Stimulated activated CD4-positive, alpha-beta T cell treated with anti-CD3 and anti-CD28 coated beads, TNF-alpha, amount 100 ng/mL, for 48 hours (primary cell): Measurements from ENCODE around the gene CNIH4.
"Not testable (repeated sequence)": the region's sequence is repeated elsewhere in the genome, so short reads cannot be mapped to it uniquely, and the experiment has no call there.

Experiments
- DNase-seq, 3 donors: peaks; one replicate each; pipeline ENCODE4 v3.0.0-alpha.2; 2020; ENCODE audit warnings: low read depth in 3 of 3

Gene CNIH4

DNA sequence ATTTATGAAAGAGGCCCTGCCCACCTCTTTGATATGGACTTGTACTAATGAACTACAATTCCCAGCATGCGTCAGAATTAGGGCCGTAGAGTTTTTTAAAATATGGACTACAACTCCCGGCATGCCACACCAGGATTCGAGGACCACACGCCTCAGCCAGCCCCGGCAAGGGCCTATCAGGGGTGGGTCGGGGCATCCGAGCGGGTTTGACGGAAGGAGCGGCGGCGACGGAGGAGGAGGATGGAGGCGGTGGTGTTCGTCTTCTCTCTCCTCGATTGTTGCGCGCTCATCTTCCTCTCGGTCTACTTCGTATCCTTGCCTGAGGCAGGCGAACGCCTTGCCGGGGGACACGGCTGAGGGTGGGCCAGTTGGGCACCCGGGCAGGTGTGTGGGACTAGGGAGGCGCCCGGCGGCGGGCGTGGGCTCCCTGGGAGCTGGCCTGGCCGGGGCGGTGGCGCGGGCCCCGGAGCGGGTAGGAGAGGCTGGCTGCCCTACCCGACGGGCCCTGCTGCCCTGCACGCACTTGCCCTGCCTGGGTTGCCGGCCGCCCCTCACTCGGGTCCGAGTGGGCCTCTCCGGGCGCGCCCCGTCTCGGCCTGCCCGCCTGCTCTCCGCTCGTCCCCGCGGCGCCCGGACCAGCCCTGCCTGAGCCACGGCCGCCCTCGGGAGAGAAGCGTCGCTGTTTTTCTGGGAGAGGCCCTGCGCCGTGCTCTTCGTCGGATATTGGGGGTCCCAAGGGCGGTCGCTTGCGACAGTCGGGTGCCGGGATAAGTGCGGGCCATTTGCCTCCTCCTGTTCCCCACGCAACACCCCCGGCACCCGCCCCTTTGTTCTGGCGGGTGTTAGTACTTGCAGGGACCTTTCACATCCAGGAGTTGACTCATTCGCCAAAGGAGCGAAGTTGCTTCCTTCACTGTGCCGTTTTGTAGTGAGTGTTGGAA lies at the start of gene CNIH4:
CNIH4 (plus strand) TSS at position 195 of the 941 bp plus-strand sequence; CDS start at position 241, 46 bp downstream.
- DNase-seq = peak; percentile 84 to 87 (median 84)

DNA sequence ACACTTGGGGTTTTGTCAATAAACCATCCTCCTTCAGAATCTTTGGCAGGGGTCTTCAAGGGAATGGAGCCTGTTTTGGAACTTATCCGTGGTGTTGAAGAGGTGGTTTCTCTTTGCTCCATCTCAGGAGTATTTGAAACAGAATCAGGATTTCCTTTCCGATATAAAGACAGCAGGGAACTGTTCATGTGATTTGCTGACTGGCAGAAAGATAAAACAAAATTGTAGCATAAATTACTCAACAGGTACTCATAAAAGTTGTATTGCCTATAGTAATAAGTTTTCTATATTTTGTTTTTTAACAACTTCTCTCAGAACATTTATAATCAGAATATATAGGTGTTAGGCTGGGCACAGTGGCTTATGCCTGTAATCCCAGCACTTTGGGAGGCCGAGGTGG lies 48.6 kb upstream of the CNIH4 start:
- no peak for DNase-seq

DNA sequence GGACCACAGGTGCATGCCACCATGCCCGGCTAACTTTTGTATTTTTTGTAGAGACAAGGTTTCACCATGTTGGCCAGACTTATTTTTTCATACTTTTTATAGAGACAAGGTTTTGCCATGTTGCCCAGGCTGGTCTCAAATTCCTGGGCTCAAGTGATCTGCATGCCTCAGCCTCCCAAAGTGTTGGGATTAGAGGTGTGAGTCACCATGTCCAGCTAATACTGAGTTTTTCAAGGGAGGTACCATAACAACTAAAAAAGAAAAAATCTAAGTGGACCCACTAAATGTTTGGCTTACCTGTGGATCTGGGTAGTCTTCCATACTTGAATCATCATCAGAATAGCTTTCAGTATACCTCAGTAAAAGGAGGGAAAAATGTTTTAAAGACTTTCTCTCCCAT lies 45.2 kb upstream of the CNIH4 start:
- DNase-seq = not testable (repeated sequence)

DNA sequence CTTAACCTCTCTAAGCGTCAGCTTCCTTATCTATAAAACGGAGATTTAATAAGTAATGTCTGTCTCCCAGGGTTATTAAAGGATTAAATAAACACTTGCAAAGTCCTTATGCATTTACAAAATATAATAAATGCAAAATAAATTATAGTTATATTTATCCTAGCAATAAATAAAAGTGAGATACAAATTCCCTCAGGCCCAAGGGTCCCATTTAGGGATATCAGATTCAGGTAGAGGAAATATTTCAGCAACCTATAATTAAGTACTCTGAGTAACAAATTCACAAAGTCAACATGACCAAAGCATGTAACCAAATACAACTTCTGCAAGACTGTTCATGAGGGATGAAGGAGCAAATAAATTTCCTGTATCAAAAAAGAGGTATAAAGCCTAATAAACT lies 44.7 kb upstream of the CNIH4 start:
- no peak for DNase-seq

DNA sequence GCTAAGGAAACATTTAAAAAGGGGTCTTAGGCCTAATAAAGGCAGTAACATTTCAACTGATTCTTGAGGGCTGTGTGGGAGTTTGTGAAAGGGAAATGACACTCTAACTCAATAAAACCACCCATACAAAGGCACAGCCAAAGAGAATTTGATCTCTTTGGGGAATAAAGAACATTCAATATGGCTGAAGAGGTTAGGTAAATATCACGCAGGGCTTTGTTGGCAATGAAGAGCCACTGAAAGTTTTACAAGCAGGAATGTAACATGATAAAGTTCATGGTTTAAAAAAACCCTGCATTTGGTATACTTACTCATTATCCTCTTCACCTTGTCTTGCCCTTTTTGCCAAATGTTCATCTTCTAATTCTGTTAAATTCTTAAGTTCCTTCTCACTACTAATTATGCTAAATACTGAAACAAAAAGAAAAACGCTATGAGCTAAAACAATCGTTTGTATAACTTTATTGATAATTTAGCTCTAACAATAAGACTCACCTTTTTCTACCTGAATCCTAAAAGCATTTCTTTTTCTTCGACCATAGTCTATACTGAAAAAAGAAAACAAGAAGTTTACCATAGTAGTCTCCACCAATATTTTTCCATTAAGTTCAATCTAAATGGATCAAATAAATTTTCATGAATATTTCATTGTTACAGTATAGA lies 39.2 kb upstream of the CNIH4 start:
- DNase-seq = no peak

DNA sequence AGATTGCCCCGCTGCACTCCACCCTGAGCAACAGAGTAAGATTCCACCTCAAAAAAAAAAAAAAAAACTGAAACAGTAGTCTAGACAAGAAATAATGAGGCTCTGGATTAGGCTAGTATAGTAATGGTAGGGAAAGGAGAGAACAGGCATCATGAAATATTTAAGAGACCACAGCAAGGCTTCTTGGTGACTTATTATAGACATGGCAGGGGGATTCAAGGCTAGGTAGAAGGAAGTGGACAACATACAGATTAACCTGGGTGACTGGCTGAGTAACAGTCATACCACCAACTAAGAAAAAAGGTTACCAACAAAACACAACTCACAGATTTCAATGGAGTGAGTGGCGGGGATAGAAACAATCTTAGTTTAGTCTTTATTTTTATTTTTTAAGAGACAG lies 35.0 kb upstream of the CNIH4 start:
- no peak for DNase-seq

DNA sequence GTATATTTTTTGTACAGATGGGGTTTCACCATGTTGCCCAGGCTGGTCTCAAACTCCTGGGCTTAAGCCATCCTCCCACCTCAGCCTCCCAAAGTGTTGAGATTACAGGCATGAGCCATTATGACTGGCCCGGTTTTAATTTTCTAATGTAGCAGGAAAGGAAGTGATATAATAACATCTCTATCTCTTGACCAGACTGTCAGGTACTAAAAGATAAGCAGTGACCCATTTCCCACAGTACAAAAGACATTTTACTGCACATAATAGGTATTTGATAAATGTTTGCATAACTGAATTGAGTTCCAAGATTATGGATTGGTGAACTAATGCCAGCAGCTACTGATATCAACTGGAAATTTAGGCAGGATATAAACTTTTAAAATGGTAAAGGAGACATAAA lies 30.7 kb upstream of the CNIH4 start:
- no peak for DNase-seq

DNA sequence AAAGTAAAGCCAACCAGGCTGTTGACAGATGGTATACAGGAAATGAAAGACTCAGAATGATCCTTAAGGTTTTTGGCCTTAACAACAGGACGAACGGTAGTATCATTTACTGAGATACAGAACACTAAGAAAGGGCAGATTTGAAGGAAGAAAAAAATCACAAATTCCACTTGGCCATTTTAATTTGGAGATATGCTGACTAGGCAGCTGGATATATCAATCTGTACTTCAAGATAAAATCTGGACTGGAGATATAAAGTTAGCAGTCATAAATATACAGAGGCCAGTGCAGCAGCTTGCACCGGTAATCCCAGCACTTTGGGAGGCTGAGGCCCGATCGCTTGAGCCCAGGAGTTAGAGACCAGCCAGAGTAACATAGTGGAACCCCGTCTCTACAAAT lies 28.0 kb upstream of the CNIH4 start:
- DNase-seq = no peak

DNA sequence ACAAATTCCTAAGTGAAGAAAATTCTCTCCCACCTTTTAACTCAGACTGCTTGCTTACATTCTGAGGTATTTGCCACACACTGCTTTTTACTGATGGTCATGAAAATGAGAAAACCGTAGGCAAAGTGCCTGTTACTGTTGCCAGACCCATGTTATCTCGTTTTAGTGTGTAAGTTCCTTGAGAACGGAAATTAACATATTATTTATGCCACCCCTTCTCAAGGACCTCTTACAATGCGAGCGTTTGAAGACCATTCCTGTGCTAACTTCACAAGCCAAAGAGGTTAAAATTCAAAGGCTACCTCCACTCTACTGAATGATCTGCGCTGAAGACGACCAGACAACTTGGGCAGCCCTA lies 27.2 kb upstream of the CNIH4 start:
- no peak for DNase-seq

DNA sequence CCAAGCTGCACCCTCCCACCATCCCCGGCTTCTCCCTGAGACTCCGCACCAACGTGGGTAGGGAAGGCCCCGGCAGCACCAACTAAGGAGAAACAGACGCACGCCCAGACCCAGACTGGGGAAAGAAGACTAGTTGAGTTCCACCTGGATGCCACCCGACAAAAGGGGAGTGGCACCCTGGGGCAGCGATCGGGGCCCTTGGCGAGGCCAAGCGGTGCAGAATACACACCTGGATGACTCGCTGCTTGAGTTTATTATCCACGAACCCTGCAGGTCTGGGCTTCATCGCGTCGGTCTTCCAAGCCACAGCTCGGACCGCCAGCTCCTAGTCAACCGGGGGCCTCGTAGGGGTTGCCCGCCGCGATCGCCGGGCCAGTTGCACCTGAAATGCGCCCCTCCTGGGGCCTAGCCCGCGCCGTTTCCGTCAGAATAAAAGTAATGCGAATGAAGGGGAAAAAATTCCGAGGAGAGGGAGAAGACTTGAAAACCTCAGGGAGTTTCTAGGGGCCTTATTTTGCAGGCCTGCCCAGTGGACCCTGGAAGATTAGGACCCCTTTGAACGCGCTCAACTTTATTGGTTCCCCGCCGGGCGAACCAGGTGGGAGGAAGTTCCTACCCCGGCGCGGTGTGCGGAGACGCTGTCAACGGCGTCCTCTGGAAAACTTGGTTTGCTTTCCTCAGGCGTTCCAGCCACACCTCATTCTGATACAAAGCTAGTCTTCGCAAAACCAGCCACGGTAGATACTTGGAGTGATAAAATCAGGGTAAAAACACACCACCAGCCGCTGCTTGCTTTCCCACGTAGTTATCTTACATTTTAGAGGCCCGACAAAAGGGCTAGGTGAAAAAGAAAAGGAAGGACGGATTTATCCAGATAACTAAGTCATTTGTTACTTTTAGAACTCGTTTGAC lies 26.6 kb upstream of the CNIH4 start, which contains the start of gene NVL:
NVL (minus strand) TSS at position 331 of the 912 bp plus-strand sequence; CDS start at position 286, 45 bp downstream.
- peak; percentile 59 to 68 (median 67) for DNase-seq

DNA sequence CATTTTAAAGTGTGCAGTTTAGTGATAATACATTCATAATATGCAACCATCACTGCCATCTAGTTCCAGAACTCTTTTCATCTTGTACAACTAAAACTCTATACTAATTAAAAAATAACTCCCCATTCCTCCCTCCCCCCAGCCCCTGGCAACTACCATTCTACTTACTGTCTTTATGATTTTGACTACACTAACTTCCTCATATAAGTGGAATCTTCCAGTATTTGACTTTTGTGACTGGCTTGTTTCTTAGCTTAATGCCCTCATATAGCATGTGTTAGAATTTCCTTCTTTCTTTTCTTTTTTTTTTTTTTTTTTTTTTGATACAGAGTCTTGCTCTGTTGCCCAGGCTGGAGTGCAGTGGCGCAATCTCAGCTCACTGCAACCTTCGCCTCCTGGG lies 25.4 kb upstream of the CNIH4 start:
- DNase-seq = no peak

DNA sequence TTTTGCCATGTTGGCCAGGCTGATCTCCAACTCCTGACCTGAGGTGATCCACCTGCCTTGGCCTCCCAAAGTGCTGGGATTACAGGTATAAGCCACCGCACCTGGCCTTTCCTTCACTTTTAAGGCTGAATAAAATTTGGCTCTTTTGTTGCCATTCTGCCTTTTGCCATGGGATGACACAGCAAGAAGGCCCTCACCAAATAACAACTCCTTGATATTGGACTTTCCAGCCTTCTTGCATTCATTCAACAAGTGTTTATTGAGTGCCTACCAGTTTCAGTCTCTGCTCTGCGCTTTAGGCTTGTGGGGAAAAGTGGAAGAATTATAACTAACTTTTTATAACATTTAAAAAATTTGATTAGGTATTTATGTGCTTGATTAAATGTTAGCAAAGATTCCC lies 24.9 kb upstream of the CNIH4 start:
- DNase-seq = no peak

DNA sequence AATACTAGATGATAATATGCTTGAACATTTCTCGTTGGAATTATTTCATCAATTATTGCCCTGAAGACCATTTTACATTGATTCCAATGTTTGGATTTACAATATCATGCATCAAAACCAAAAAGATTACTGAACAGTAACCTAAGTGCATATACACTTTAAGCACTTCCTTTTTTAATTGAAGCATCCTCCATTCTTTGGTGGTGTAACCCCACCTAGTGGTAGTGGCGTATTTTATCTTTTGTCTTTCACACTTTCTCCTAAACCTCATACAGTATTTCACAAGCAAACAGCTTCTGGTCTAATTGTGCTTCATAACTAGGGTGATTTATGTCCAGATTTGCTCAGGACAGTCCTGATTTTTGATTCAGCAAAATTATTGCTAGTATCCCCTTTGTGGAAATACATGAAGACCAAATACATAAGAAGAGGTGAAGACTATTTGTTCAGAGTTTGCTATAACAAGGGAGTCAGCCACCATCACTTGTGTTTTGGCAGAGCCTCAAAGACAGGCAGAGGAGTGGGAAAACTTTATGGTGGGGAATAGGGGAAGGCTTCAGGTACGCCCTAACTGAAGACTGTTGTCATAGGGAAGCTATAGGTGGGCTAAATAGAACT lies 23.3 kb upstream of the CNIH4 start:
- no peak for DNase-seq

DNA sequence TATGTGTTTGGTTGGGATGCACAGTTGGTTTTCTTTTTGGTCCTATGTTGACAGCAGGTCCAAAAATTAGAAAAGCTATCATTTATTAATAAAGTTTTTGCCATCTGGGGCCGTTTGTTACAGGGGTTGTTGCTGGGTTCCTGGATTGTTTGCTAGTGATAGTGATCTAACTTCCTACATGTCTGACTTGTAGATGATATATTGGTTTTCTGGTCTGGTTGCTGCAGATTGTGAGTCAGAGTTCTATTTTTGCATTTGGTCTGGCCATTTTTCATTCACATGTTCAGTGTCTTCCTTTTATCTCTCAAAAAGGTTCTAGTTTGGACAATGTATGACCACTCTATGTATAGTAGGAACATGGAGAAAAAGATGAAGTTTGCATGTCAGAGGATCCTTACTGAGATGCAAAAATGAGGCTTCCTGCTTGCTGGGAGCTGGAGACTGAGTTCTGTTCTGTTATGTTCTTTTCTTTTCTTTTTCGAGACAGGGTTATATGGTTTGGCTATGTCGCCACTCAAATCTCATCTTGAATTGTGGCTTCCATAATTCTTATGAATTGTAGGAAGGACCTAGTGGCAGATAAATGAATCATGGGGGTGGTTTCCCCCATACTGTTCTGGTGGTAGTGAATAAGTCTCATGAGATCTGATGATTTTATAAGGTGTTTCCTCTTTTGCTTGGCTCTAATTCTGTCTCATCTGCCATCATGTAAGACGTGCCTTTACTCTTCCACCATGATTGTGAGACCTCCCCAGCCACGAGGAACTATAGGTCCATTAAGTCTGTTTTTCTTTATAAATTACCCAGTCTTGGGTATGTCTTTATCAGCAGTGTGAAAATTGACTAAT lies 22.5 kb upstream of the CNIH4 start:
- DNase-seq = no peak

DNA sequence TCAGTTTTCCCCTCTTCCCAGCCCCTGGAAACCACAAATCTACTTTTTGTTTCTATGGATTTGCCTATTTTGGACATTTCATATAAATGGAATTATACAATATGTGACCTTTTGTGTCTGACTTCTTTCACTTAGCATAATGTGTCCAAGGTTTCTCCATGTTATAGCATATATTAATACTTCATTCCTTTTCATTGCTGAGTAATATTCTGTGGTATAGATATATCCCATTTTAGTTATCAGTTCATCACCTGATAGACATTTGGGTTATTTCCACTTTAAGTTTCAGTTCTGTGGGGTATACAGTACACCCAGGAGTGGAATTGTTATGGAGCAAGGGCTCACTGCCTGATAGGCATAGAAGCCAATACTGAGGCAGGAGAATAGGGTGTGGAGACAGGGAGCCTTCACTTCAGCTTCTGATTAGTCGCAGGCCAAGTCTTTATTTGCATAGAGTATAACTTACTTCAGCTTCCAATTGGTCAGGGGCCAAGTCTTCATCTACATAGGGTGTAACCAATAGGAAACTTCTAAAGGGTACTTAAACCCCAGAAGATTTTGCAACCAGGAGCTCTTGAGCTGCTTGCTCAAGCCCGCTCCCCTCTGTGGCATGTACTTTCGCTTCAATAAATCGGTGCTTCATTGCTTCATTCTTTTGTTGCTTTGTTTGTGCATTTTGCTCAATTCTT lies 18.4 kb upstream of the CNIH4 start:
- DNase-seq = no peak

DNA sequence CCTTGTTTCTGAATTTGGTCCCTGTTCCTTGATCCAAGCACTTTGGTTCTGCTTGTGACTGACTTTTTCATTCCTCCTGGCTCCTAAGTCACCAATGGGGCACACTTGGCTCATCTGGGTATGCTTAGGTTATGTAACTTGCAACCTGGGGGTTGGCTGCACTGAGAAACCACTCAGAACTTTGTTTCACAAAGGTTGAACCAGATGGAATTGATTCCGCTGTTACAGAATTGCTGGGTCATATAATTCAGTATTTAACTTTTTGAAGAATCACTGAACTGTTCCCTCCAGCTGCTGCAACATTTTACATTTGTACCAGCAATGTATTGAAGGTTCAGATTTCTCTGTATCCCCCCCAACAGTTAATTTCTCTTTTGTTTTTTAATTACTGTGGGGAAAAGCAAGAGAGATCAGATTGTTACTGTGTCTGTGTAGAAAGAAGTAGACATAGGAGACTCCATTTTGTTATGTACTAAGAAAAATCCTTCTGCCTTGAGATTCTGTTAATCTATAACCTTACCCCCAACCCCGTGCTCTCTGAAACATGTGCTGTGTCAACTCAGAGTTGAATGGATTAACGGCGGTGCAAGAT lies 17.1 kb upstream of the CNIH4 start:
- no peak for DNase-seq

DNA sequence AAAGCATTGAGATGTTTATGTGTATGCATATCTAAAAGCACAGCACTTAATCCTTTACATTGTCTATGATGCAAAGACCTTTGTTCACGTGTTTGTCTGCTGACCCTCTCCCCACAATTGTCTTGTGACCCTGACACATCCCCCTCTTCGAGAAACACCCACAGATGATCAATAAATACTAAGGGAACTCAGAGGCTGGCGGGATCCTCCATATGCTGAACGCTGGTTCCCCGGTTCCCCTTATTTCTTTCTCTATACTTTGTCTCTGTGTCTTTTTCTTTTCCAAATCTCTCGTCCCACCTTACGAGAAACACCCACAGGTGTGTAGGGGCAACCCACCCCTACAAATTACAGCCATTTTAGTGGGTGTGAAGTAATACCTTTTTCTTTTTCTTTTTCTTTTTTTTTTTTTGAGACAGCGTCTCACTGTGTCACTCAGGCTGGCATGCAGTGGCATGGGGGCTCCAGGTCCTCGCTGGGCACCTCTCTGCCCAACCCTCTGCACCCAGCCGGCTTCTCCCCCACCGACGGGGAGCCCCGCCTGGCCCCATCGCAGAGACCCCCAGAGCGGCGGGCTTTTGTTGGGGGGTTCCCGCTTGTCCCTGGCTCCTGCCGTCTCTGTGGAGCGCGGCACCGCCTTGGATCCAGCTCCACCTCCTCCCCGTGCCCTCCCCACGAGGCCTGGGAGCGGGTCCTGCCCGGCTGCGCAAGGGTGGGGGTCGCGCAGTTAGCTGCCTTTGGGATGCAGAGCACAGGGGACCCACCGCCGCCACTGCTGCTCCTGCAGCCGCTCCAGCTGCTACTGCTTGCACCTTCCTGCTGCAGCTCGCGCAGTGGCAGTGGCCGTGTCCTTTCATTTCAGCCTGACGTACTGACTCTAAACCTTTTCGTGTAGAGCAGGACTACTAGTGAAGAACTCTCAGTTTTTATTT lies 16.0 kb upstream of the CNIH4 start:
- not testable (repeated sequence) for DNase-seq

DNA sequence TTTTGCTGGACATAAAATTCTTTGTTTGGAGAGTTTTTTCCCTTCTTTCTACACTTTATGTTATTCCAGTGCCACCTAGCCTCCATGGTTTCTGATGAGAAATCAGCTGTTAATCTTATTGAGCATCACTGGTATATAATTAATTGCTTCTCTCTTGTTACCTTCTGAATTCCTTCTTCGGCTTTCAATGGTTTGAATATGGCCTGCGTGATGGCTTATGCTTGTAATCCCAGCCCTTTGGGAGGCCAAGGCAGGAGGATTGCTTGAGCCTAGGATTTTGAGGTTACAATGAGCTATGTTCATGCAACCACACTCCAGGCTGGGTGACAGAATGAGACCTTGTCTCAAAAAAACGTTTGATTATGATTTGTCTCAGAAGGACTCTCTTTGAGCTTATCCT lies 13.0 kb upstream of the CNIH4 start:
- no peak for DNase-seq
